HL-60 (cell line): Measurements from ENCODE around the gene SPDYE1.
"Not testable (repeated sequence)": the region's sequence is repeated elsewhere in the genome, so short reads cannot be mapped to it uniquely, and the experiment has no call there.

Experiments
- DNase-seq, 2 experiments: peaks; one replicate each; pipeline ENCODE4 v3.0.0-alpha.2; 2010 to 2020; ENCODE audit warnings: low read depth in 1 of 2, low spot score in 1 of 2
- H3K27ac ChIP-seq: fragments of 250-450 bp; sonication (Bioruptor Pico); replicated peaks from 2 replicates; pipeline ENCODE4 v1.5.1; 2020; ENCODE audit warnings: mild to moderate bottlenecking, moderate library complexity
- H3K27me3 ChIP-seq: fragments of 250-450 bp; sonication (Bioruptor Pico); 2 replicates; pipeline ENCODE4 v1.5.1; 2021; ENCODE audit warnings: mild to moderate bottlenecking, moderate library complexity; ENCODE audit not compliant: insufficient read depth, poor library complexity, severe bottlenecking
- H3K4me3 ChIP-seq: replicated peaks from 2 replicates; pipeline ENCODE4 v1.5.1; 2011; ENCODE audit warnings: mild to moderate bottlenecking, control low read depth, low read length; ENCODE audit not compliant: insufficient read depth
- GABPA ChIP-seq: IDR thresholded peaks from 2 replicates; pipeline ENCODE4 v1.6.1; 2012; ENCODE audit warnings: low read depth
- POLR2AphosphoS5 ChIP-seq: IDR thresholded peaks from 2 replicates; pipeline ENCODE4 v1.6.1; 2012; ENCODE audit warnings: low read depth
- SPI1 ChIP-seq: IDR thresholded peaks from 2 replicates; pipeline ENCODE4 v1.6.1; 2012; ENCODE audit warnings: low read depth, mild to moderate bottlenecking, borderline replicate concordance
- TF ChIP-seq, protein P1 (sequence below): IDR thresholded peaks from one replicate; pipeline ENCODE4 v1.5.1; 2011; ENCODE audit warnings: low read length, control low read depth, inconsistent platforms; ENCODE audit not compliant: insufficient read depth
- TF ChIP-seq, protein P2 (sequence below): IDR thresholded peaks from 2 replicates; pipeline ENCODE4 v1.6.1; 2012; ENCODE audit warnings: low read depth; ENCODE audit not compliant: insufficient replicate concordance

The SPDYE1 gene

DNA sequence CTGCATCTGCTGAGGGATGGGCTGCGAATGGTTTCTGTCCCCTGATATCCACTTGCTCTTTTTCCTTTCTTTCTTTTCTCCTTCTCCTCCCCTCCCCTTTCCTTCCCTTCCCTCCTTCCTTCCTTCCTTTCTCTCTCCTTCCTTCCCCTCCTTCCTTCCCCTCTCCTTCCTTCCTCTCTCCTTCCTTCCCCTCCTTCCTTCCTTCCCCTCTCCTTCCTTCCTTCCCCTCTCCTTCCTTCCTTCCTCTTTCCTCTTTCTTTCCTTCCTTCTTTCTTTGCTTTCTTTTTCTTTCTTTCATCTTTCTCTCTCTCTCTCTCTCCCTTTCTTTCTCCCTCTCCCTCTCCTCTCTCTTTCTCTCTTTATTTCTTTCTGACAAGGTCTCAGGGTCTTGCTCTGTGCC is 20.2 kb upstream of the SPDYE1 start:
- H3K4me3 ChIP-seq, result no peak overlapping the region
- DNase-seq, result no peak
- TF ChIP-seq, protein P1, sequence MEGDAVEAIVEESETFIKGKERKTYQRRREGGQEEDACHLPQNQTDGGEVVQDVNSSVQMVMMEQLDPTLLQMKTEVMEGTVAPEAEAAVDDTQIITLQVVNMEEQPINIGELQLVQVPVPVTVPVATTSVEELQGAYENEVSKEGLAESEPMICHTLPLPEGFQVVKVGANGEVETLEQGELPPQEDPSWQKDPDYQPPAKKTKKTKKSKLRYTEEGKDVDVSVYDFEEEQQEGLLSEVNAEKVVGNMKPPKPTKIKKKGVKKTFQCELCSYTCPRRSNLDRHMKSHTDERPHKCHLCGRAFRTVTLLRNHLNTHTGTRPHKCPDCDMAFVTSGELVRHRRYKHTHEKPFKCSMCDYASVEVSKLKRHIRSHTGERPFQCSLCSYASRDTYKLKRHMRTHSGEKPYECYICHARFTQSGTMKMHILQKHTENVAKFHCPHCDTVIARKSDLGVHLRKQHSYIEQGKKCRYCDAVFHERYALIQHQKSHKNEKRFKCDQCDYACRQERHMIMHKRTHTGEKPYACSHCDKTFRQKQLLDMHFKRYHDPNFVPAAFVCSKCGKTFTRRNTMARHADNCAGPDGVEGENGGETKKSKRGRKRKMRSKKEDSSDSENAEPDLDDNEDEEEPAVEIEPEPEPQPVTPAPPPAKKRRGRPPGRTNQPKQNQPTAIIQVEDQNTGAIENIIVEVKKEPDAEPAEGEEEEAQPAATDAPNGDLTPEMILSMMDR, result no peak
- TF ChIP-seq SPI1, result no peak
- TF ChIP-seq, protein P2, sequence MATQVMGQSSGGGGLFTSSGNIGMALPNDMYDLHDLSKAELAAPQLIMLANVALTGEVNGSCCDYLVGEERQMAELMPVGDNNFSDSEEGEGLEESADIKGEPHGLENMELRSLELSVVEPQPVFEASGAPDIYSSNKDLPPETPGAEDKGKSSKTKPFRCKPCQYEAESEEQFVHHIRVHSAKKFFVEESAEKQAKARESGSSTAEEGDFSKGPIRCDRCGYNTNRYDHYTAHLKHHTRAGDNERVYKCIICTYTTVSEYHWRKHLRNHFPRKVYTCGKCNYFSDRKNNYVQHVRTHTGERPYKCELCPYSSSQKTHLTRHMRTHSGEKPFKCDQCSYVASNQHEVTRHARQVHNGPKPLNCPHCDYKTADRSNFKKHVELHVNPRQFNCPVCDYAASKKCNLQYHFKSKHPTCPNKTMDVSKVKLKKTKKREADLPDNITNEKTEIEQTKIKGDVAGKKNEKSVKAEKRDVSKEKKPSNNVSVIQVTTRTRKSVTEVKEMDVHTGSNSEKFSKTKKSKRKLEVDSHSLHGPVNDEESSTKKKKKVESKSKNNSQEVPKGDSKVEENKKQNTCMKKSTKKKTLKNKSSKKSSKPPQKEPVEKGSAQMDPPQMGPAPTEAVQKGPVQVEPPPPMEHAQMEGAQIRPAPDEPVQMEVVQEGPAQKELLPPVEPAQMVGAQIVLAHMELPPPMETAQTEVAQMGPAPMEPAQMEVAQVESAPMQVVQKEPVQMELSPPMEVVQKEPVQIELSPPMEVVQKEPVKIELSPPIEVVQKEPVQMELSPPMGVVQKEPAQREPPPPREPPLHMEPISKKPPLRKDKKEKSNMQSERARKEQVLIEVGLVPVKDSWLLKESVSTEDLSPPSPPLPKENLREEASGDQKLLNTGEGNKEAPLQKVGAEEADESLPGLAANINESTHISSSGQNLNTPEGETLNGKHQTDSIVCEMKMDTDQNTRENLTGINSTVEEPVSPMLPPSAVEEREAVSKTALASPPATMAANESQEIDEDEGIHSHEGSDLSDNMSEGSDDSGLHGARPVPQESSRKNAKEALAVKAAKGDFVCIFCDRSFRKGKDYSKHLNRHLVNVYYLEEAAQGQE, result no peak
- TF ChIP-seq GABPA, result no peak
- TF ChIP-seq POLR2AphosphoS5, result no peak
- no peak overlapping the region for H3K27ac ChIP-seq
- no peaks in the 10 kb centered on the region for H3K27me3 ChIP-seq

DNA sequence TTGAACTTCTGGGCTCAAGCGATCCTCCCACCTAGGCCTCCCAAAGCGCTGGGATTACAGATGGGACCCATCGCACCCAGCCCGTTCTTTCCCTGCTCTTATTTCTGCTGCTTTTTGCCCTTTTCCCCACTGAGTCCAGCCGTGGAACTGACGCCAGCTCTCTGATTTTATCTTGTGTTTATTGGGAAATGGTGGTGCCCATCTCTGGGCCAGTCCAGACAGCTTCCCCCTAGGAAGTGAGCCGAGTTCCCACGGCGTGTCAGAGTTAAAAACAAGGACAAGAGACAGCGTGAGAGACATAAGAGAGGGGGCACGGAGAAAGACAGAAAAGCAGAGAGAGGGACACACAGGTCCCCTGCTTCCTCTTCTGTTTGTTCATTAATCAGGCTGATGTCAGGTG is 19.6 kb upstream of the SPDYE1 start:
- not testable (repeated sequence) for H3K4me3 ChIP-seq, DNase-seq, H3K27ac ChIP-seq, H3K27me3 ChIP-seq

DNA sequence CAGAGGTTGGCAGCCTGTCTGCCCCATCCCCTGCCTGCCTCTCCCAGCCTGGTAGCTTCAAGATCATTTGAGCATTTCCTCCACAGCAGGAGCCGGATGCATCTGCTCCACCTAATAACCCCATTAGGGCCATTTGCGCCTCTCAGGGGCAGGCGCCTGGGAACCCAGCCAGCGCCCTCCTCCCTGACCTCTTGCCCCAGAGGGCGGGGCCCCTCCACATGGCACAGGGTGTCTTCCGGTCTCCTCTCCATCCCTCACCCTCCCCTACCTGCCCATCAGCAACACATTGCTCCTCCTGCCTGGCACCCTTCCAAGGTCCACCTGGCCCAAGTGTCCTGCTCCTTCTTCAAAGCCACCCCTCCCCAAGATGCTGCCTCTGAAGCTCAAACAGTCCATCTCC is 14.8 kb upstream of the SPDYE1 start:
- H3K27me3 ChIP-seq, H3K4me3 ChIP-seq, H3K27ac ChIP-seq, DNase-seq: not testable (repeated sequence)

DNA sequence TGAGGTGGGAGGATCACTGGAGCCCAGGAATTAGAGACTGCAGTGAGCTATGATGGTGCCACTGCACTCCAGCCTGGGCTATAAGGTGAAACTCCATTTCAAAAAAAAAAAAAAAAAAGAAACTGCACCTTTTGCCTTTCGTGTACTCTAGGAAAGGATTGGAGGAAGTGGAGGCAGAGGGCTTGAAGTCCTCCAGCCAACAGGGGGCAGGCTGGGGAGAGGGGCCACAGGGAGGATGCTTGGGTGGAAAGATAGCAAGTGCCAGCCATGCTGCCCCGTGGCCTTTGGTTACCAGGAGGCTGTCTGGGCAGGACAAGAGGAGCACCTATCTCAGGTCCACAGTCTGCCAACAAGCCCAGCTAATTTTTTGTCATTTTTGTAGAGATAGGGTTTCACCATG is 14.0 kb upstream of the SPDYE1 start:
- H3K27me3 ChIP-seq, DNase-seq, H3K27ac ChIP-seq, H3K4me3 ChIP-seq: not testable (repeated sequence)

DNA sequence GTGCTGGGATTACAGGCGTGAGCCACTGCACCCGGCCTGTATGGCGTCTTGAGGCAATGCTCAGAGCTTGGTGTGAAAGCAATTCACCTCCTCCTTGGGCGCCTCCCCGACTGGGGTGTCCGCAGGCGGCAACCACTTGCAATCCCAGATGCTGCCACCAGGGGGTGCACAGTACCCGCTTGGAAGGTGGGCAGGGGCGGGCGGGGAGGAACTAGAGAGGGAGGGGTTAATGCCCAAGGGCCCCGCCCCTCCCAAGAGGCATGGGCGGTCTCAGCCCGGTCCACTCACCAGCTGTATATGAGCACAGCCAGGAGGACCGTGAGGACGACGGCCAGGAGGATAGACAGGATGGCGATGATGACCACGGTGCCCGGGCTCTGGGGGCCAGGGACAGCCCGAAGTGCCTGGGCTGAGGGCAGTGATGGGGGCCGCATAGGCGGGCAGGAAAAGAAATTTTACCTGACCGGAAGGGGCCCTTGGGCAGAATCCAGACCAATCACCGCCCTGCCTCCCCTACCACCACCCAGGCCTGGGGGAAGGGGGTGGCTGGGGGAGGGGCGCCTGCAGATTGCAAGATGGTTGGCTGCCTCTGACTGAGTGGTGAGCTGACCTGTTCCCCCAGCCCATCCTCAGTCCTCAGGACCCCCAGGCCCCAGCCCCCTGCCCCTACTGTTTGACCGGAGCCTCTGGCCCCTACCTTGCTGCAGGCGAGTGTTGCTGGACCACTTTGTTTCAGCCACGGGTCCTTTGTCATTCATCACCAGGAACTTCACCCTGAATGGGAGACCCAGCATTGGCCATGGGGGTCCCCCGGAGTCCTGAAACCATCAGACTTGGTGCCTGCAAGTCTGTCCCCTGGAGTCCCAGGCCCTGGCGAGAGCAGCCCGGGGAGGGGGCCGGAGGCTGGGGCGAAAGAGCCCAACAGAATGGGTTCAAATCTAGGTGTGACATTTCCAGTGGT is 11.5 kb upstream of the SPDYE1 start:
- not testable (repeated sequence) for H3K27ac ChIP-seq, H3K4me3 ChIP-seq, H3K27me3 ChIP-seq
- TF ChIP-seq, protein P1, result peak; percentile 6
- DNase-seq, result peak; percentile 31 to 73

DNA sequence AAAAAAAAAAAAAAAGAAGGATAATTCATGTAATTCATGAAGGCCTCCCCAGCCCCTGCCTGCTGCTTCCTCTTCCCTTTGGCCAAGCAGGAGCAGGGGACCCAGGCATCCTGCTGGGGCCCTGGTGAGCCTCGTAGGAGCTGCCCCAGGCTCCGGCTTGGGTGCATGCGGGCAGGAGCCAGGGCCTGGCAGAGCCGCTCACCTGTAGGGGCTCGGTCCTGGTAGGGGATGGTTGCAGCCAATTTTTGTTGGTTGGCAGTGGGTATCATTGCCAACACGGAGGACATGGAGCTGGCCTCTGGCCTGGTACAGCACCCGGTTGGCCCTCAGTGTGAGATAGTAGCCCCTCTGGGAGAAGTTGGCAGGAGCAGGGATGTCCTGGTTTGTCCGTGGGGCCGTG is 10.2 kb upstream of the SPDYE1 start:
- not testable (repeated sequence) for H3K4me3 ChIP-seq, DNase-seq, H3K27ac ChIP-seq, H3K27me3 ChIP-seq

DNA sequence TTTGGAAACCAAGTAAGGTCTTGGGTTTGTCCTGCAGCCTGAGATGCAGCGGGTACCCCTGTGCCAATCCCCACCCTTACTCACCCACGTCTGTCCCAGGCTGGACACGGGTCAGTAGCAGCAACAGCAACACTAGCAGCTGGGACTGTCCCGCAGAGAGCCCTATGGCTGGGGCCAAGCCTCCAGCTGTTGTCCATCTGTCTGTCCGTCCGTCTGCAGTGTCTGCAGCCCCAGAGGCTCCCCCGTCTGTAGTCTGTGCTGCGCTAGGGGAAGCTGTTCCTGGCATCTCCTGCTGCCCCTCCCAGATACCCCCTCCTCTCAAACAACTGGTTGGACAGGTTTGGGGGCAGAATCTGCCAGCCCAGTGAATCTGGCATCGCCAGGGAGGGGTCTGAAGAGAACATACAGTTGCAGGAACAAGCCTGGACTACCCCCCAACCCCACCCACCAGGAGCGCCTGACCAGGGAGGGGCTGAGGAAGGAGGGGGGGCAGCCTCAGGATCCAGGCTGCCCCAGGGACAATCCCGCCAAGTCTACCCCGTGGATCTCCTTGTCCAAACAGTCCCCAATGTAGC is 7.6 kb upstream of the SPDYE1 start:
- not testable (repeated sequence) for DNase-seq, H3K27me3 ChIP-seq, H3K4me3 ChIP-seq, H3K27ac ChIP-seq

DNA sequence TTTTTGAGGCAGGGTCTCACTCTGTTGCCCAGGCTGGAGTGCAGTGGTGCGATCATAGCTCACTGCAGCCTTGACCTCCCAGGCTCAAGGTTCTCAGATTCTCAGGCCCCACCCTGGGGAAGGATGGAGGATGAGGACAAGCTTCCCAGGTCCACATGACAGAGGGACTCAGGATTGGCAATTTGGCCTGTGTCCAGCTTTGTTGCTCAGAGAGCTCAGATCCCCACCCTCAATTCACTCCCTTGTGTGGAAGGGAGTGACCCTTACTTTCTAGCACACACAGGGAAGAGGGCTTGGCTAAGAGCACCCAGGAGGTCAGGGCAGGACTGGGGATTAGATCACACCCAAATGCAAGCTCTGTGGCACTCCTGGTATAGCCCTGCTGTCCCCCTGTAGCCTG is 6.9 kb upstream of the SPDYE1 start:
- not testable (repeated sequence) for H3K27ac ChIP-seq, H3K4me3 ChIP-seq, H3K27me3 ChIP-seq, DNase-seq

DNA sequence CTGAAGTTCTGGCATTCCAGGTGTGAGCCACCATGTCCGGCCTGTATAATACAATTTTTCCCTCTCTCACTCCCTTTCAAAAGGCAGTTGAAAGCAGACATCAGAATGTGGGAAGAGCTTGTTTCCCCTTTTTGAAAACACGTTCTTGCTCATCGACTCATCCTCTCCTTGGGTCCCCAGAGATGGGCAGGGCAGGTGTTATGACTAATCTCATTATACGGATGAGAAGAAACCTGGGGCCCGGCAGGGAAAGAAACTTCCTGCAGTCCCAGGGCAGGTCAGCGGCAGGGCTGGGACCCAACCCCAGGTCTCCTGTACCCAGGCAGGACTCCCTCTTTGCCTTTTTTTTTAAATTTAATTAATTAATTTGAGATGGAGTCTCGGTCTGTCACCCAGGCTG is 4.8 kb upstream of the SPDYE1 start:
- not testable (repeated sequence) for H3K4me3 ChIP-seq, H3K27me3 ChIP-seq, H3K27ac ChIP-seq
- DNase-seq, result peak in 1 of 2 experiments; percentile 44

DNA sequence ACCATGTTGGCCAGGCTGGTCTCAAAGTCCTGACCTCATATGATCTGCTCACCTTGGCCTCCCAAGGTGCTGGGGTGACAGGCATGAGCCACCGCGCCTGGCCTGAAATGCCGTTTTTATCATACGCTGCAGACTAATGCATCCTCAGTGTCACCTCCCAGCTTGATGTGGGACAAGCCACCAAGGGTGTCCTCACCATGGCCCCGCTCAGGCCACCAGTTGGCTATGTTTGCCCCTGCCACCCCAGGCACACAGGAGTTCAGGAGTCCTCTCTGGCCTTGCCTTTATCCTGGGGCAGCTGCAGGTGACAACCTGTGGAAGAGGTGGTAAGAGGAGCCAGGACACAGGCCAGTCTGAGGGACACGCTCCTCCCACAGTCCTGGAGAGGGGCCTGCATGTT is 3.0 kb upstream of the SPDYE1 start:
- not testable (repeated sequence) for H3K27me3 ChIP-seq, DNase-seq, H3K4me3 ChIP-seq, H3K27ac ChIP-seq
